SK-N-SH (cell line): ENCODE measurements around the gene PRKCH. TPM values are rescaled to one million over a fixed set of nuclear protein-coding genes. Genes with fewer than 3 reads are reported as not detected.

Experiments
- CTCF ChIA-PET: fragments of 300-600, 350-600 bp; formaldehyde crosslinking; extraction: SDS; loops from one replicate; lab custom pipeline; 2021; lab: Yijun Ruan, JAX
- POLR2A ChIA-PET: fragments of 350-600 bp; sonication (Branson Sonifier 250); formaldehyde crosslinking; extraction: SDS; loops from one replicate; lab custom pipeline; 2020; ENCODE audit warnings: antibody characterized with exemption, inconsistent platforms; lab: Yijun Ruan, JAX
- DNase-seq: peaks from one replicate; pipeline ENCODE4 v3.0.0; 2012
- H2AFZ ChIP-seq: fragments of 200-600 bp; sonication (generic); 2 replicates; pipeline ENCODE4 v1.8.1; 2016; ENCODE audit warnings: antibody characterized with exemption, mild to moderate bottlenecking, low read depth
- H3F3A ChIP-seq: fragments of 200-600 bp; sonication (generic); replicated peaks from 2 replicates; pipeline ENCODE3; 2016; ENCODE audit warnings: antibody characterized with exemption, mild to moderate bottlenecking; ENCODE audit not compliant: insufficient read depth
- H3K27ac ChIP-seq, 2 experiments: fragments of 200-500 bp in 1 of 2; fragments of 200-600 bp in 1 of 2; sonication (Bioruptor generic) in 1 of 2; sonication (generic), shearing (Covaris generic) in 1 of 2; 2 replicates each; pipeline versions ENCODE4 v1.5.1 to v1.6.1; 2014 to 2016; ENCODE audit warnings: low read depth in 2 of 2, inconsistent platforms in 1 of 2, low read length in 1 of 2, mild to moderate bottlenecking in 1 of 2, mixed read lengths in 1 of 2
- H3K27me3 ChIP-seq: fragments of 200-600 bp; sonication (generic), shearing (Covaris generic); 2 replicates; pipeline ENCODE4 v1.6.1; 2016; ENCODE audit warnings: mixed run types; ENCODE audit not compliant: insufficient read depth
- H3K36me3 ChIP-seq, 2 experiments: fragments of 200-500 bp in 1 of 2; fragments of 200-600 bp in 1 of 2; sonication (Bioruptor generic) in 1 of 2; sonication (generic) in 1 of 2; replicated peaks in 1 of 2; 2 replicates each; pipeline versions ENCODE3 to v1.5.1; 2014 to 2016; ENCODE audit warnings: low read length in 1 of 2, mild to moderate bottlenecking in 1 of 2; ENCODE audit not compliant: insufficient read depth in 2 of 2, control insufficient read depth in 1 of 2
- H3K4me1 ChIP-seq, 2 experiments: fragments of 200-500 bp in 1 of 2; fragments of 200-600 bp in 1 of 2; sonication (Bioruptor generic) in 1 of 2; sonication (generic), shearing (Covaris generic) in 1 of 2; 2 replicates each; pipeline versions ENCODE4 v1.5.1 to v1.6.1; 2014 to 2016; ENCODE audit warnings: low read depth in 1 of 2, low read length in 1 of 2, mixed run types in 1 of 2; ENCODE audit not compliant: insufficient read depth in 2 of 2, control insufficient read depth in 1 of 2
- H3K4me2 ChIP-seq: fragments of 200-600 bp; sonication (generic), shearing (Covaris generic); 2 replicates; pipeline ENCODE4 v1.6.1; 2017; ENCODE audit warnings: mixed run types
- H3K4me3 ChIP-seq, 2 experiments: fragments of 200-500 bp in 1 of 2; fragments of 200-600 bp in 1 of 2; sonication (Bioruptor generic) in 1 of 2; sonication (generic), shearing (Covaris generic) in 1 of 2; 2 replicates each; pipeline versions ENCODE4 v1.5.1 to v1.8.1; 2014 to 2016; ENCODE audit warnings: low read depth in 2 of 2, inconsistent platforms in 1 of 2, low read length in 1 of 2, mild to moderate bottlenecking in 1 of 2, mixed read lengths in 1 of 2, moderate library complexity in 1 of 2
- H3K79me2 ChIP-seq: fragments of 200-600 bp; sonication (generic); 2 replicates; pipeline ENCODE4 v1.8.1; 2017; ENCODE audit warnings: mild to moderate bottlenecking; ENCODE audit not compliant: insufficient read depth
- H3K9ac ChIP-seq: fragments of 200-600 bp; sonication (generic); 2 replicates; pipeline ENCODE4 v1.6.1; 2017; ENCODE audit warnings: mixed run types
- H3K9me2 ChIP-seq: fragments of 200-600 bp; sonication (generic); 2 replicates; pipeline ENCODE4 v1.6.1; 2017; ENCODE audit warnings: mixed run types
- H3K9me3 ChIP-seq: fragments of 200-600 bp; sonication (generic); 2 replicates; pipeline ENCODE4 v1.6.1; 2017; ENCODE audit warnings: mixed run types, mild to moderate bottlenecking, moderate library complexity
- H4K20me1 ChIP-seq: fragments of 200-600 bp; sonication (generic); 2 replicates; pipeline ENCODE4 v1.6.1; 2017; ENCODE audit warnings: mild to moderate bottlenecking, mixed run types; ENCODE audit not compliant: insufficient read depth
- ELF1 ChIP-seq: IDR thresholded peaks from 2 replicates; pipeline ENCODE4 v1.4.0; 2012
- EP300 ChIP-seq, 2 experiments: IDR thresholded peaks; 2 replicates each; pipeline versions ENCODE4 v1.4.0 to v1.6.1; 2012; ENCODE audit warnings: borderline replicate concordance in 1 of 2, low read depth in 1 of 2, low read length in 1 of 2
- EZH2phosphoT487 ChIP-seq: fragments of 200-600 bp; sonication (generic); IDR thresholded peaks from 2 replicates; pipeline ENCODE4 v1.6.1; 2017; ENCODE audit warnings: low read depth, mixed run types, mild to moderate bottlenecking, antibody characterized with exemption, moderate library complexity, borderline replicate concordance
- FOXJ3 ChIP-seq: sonication (generic); formaldehyde crosslinking; IDR thresholded peaks from 2 replicates; pipeline ENCODE4 v1.5.1; 2020; ENCODE audit warnings: mild to moderate bottlenecking, missing genetic modification reagents
- FOXM1 ChIP-seq: IDR thresholded peaks from 2 replicates; pipeline ENCODE4 v1.4.0; 2012; ENCODE audit warnings: low read depth, mild to moderate bottlenecking
- GATA2 ChIP-seq: sonication (generic); formaldehyde crosslinking; IDR thresholded peaks from 2 replicates; pipeline ENCODE4 v1.5.0; 2020; ENCODE audit warnings: mild to moderate bottlenecking, missing genetic modification reagents
- IRF3 ChIP-seq: fragments of 150-350 bp; IDR thresholded peaks from 2 replicates; pipeline ENCODE4 v1.6.1; 2016; ENCODE audit warnings: mild to moderate bottlenecking, low read depth, low read length
- MEF2A ChIP-seq: IDR thresholded peaks from 2 replicates; pipeline ENCODE4 v1.4.0; 2012; ENCODE audit warnings: low read depth, borderline replicate concordance
- MXI1 ChIP-seq: IDR thresholded peaks from 2 replicates; pipeline ENCODE4 v1.6.1; 2012; ENCODE audit warnings: mild to moderate bottlenecking, low read depth, low read length, improper control_type of control experiment
- NFIC ChIP-seq: IDR thresholded peaks from 2 replicates; pipeline ENCODE4 v1.4.0; 2012; ENCODE audit warnings: borderline replicate concordance
- PBX3 ChIP-seq: IDR thresholded peaks from 2 replicates; pipeline ENCODE4; 2012
- RAD21 ChIP-seq: IDR thresholded peaks from 2 replicates; pipeline ENCODE4 v1.6.1; 2012; ENCODE audit warnings: mild to moderate bottlenecking, low read length
- RCOR1 ChIP-seq: fragments of 150-350 bp; IDR thresholded peaks from 2 replicates; pipeline ENCODE4 v1.6.1; 2017; ENCODE audit warnings: antibody characterized with exemption, low read length
- RFX5 ChIP-seq: IDR thresholded peaks from 2 replicates; pipeline ENCODE4 v1.6.1; 2012; ENCODE audit warnings: mild to moderate bottlenecking, improper control_type of control experiment, low read length
- TCF12 ChIP-seq: IDR thresholded peaks from 2 replicates; pipeline ENCODE4 v1.4.0; 2012
- TEAD4 ChIP-seq: IDR thresholded peaks from 2 replicates; pipeline ENCODE4 v1.4.0; 2012; ENCODE audit warnings: mild to moderate bottlenecking, borderline replicate concordance; ENCODE audit not compliant: insufficient read depth
- USF2 ChIP-seq: fragments of 150-350 bp; IDR thresholded peaks from 2 replicates; pipeline ENCODE4 v1.6.1; 2017; ENCODE audit warnings: antibody characterized with exemption, low read length, low read depth, borderline replicate concordance
- YY1 ChIP-seq: IDR thresholded peaks from 2 replicates; pipeline ENCODE4 v1.4.0; 2012; ENCODE audit warnings: low read depth, mild to moderate bottlenecking
- ZBTB33 ChIP-seq: IDR thresholded peaks from 2 replicates; pipeline ENCODE4 v1.4.0; 2012; ENCODE audit warnings: low read depth, borderline replicate concordance
- WGBS: methylation state at CpG from one replicate; pipeline ENCODE4 v1.1.6; 2017; ENCODE audit warnings: low lambda C conversion rate; 5-methylcytosine and 5-hydroxymethylcytosine counted together
- polyA plus RNA-seq, 3 experiments: library from polyadenylated mRNA; depleted of rRNA; stranded (reverse); fragments of >200 nt; gene quantifications; 2 replicates each; pipeline ENCODE4 v1.2.3, GENCODE V29; 2012

PRKCH gene
- polyA plus RNA-seq, 1 of the 3 experiments (the other 2 are of a cell fraction) = 4.2 TPM

- CTCF ChIA-PET = interaction anchor here (0.8 to 3.7 kb wide), 14 partner anchors 8 to 655 kb away, joined by 3 to 25 read pairs (median 3); partner anchors contain the start of gene SNAPC1
- Histone ChIP-seq H3K4me3 (no peak overlapping the region), H3K27ac (peak overlapping the region; percentile 89 to 100; a peak in 3 of 4 replicates)
Measured at GRCh38 chr14:61469781-61470180, 148.4 kb downstream of the PRKCH start.

More at GRCh38 chr14:61469781-61470180, 148.4 kb downstream of the PRKCH start:
- Histone ChIP-seq H3K9me2 (no peaks in the 10 kb centered on the region), H3K4me2 (peak overlapping the region; percentile 79), H3K4me1 (peaks cover 18 to 70% of the 10 kb centered on the region in 2 experiments), H2AFZ (no peak overlapping the region), H3K9ac (no peak overlapping the region; the same call in 1 of the 2 replicates), H3K36me3 (no peaks in the 10 kb centered on the region), H3K79me2 (no peaks in the 10 kb centered on the region), H3K27me3 (no peaks in the 10 kb centered on the region), H3F3A (peaks cover 22% of the 10 kb centered on the region), H3K9me3 (no peaks in the 10 kb centered on the region), H4K20me1 (no peaks in the 10 kb centered on the region)
- TF ChIP-seq GATA2 (no peak), RAD21 (no peak), TEAD4 (no peak), USF2 (no peak), TCF12 (no peak), FOXJ3 (CRISPR knock-in tag) (no peak), MEF2A (no peak), NFIC (no peak), ZBTB33 (no peak), RCOR1 (no peak), RFX5 (no peak), ELF1 (no peak), FOXM1 (no peak), EP300 (IDR thresholded peaks at IDR 0.05; ENCODE audit: borderline replicate concordance in 1 of 2, low read depth in 1 of 2, low read length in 1 of 2) (no peak), EZH2phosphoT487 (no peak), MXI1 (no peak), PBX3 (no peak), IRF3 (no peak), YY1 (no peak)
- DNase-seq = no peak
- 91% methylated on average over 6 of the region's 6 CpGs for whole genome bisulfite sequencing
- POLR2A ChIA-PET = interaction anchor here (1.0 to 3.8 kb wide), 6 partner anchors 16 to 293 kb away, joined by 3 to 30 read pairs (median 10); partner anchors contain the start of genes HIF1A and SNAPC1
